ENCODE results near the gene OSBPL10. TPM values are rescaled to one million over a fixed set of nuclear protein-coding genes. Genes with fewer than 3 reads are reported as not detected.

The OSBPL10 gene
- total RNA-seq, 2 experiments from 2014 or later: 0.09 to 0.22 TPM

DNA sequence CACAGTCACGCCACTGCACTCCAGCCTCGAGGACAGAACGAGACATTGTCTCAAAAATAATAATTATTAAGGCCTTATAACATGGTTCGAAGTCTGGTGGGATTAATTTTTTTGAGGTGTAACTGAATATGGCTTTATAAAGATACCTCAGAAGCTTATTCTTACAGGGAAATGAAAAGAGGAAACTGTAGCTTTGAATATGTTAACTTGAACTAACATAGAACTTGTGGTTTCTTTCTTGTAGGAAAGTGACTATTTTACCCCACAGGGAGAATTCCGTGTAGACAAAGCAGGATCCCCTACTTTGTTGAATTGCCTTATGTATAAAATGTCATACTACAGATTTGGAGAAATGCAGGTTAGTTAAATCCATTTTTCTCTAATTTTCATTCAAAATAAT is 352.0 kb downstream of the OSBPL10 start:
- no peaks in the 10 kb centered on the region for H3K9me3 Mint-ChIP-seq
- no peak overlapping the region for H3K27ac Mint-ChIP-seq
- DNase-seq (no peak), ATAC-seq (ENCODE audit: low read depth) (no peak)
- H3K4me1 Mint-ChIP-seq: peaks cover 14% of the 10 kb centered on the region
- POLR2A ChIA-PET: no interaction called here
- H3K4me3 Mint-ChIP-seq: no peak overlapping the region
- no peaks in the 10 kb centered on the region for H3K27me3 Mint-ChIP-seq
- H3K36me3 Mint-ChIP-seq: peaks cover 69% of the 10 kb centered on the region

DNA sequence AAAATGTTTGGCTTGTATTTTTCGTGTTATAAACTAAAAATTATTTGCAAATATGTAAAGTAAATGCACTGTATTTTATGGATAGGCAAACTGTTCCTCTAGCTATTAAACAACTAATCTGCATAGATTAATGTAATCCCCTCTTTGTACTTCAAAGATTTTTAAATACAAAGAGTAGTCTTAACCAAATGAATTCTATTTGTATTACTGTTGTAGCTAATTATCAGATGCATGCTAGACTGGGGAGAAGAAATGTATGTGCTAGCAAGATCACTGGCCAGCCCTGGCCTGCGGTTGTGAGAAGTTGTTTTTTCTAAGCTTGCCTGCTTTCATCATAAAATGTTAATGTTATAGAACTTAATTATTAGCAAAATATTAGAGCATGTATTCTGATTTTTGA is 355.7 kb downstream of the OSBPL10 start:
- peaks cover 10% of the 10 kb centered on the region for H3K4me1 Mint-ChIP-seq
- no peak for ATAC-seq (ENCODE audit: low read depth)

DNA sequence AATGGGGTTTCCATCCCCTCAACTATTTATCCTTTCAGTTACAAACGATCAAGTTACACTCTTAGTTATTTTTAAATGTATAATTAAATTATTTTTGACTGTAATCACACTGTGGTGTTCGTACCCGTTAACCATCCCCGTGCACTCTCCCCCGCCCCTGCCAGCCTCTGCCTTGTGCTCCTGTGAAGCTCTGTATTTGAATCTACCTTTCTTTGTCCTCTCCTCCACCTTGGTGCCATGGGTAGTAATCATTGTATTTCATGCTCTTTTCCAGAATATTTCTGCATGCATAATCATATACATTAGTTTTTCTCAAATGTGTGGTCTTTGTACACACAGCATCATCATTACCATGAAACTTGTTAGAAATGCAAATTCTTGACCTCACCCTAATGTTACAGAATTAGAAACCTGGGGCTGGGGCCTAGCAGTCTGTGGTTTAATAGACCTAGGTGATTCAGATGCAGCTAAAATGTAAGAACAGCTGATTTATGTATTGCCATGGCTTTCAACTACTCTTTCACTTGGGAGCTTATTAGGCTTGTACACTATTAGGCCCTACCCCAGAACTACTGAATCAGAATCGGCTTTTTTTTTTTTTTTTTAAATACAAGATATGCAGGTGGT is 356.9 kb downstream of the OSBPL10 start:
- POLR2A ChIA-PET: no interaction called here
- ATAC-seq (ENCODE audit: low read depth): no peak
- no peak overlapping the region for H3K27ac Mint-ChIP-seq
- no peaks in the 10 kb centered on the region for H3K9me3 Mint-ChIP-seq
- H3K27me3 Mint-ChIP-seq: no peaks in the 10 kb centered on the region
- no peak overlapping the region for H3K4me3 Mint-ChIP-seq
- H3K36me3 Mint-ChIP-seq: peaks cover 55% of the 10 kb centered on the region
- H3K4me1 Mint-ChIP-seq: peaks cover 10% of the 10 kb centered on the region
- DNase-seq: no peak

More for the DNA sequence above, 355.7 kb downstream of the OSBPL10 start:
- no peaks in the 10 kb centered on the region for H3K27me3 Mint-ChIP-seq
- no peak for DNase-seq
- no peaks in the 10 kb centered on the region for H3K9me3 Mint-ChIP-seq
- peaks cover 61% of the 10 kb centered on the region for H3K36me3 Mint-ChIP-seq
- H3K27ac Mint-ChIP-seq: no peak overlapping the region
- POLR2A ChIA-PET: no interaction called here
- no peak overlapping the region for H3K4me3 Mint-ChIP-seq

DNA sequence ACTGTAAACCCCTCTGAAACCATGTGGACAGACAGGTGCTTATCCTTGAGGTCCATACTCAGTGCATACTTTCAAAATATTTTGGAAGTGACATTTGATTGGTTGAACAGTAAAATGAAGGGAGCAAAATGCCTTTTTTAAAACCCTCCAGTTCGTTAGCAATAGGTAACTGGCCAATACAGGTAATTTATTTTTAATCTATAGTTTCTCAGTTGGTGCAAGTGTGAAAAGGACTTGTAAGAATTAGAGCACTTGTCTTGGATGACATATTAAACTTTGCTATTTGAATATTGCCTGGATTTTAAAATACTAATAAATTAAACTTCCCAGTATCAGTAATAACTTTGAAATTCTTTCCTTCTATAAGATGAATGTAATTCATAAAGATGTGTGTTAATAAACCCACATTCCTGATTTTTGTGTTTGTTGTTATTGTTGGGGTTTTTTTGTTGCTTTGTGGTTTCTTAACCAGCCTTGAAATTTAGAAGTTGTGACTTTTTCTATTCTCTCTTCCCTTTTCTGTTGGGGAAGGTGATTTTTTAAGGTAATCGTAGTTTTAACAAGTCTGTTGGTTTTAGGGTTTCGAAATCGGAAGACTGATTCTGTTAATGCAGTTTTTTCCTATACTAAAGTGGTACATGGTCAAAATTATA is 358.3 kb downstream of the OSBPL10 start:
- Mint-ChIP-seq H3K27me3 (no peaks in the 10 kb centered on the region), H3K4me1 (peaks cover 6% of the 10 kb centered on the region), H3K4me3 (no peak overlapping the region), H3K27ac (no peak overlapping the region), H3K36me3 (peaks cover 52% of the 10 kb centered on the region), H3K9me3 (no peaks in the 10 kb centered on the region)
- POLR2A ChIA-PET: no interaction called here
- ATAC-seq (ENCODE audit: low read depth): no peak
- no peak for DNase-seq

DNA sequence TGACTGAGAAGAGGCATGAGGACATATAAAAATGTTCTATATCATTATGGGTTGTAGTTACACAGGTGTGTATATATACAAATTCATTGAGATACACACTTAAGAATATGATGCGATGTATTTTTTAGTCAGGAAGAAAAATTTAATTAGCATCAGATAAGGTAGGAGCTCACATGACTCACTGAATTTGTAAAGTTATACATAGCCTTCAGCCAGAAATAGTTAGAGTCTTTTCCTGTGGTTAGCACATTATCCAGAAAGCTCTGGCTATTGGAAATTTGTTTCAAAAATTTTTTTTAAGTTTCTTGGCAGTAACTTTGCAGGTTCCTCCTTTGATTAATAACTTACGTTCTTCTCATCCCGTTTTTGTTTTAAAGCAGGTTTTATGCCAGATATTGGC is 359.7 kb downstream of the OSBPL10 start:
- ATAC-seq (ENCODE audit: low read depth): no peak
- POLR2A ChIA-PET: no interaction called here
- peaks cover 48% of the 10 kb centered on the region for H3K36me3 Mint-ChIP-seq
- no peaks in the 10 kb centered on the region for H3K9me3 Mint-ChIP-seq
- peaks cover 6% of the 10 kb centered on the region for H3K4me1 Mint-ChIP-seq
- no peak overlapping the region for H3K4me3 Mint-ChIP-seq
- DNase-seq: no peak
- no peaks in the 10 kb centered on the region for H3K27me3 Mint-ChIP-seq
- no peak overlapping the region for H3K27ac Mint-ChIP-seq

DNA sequence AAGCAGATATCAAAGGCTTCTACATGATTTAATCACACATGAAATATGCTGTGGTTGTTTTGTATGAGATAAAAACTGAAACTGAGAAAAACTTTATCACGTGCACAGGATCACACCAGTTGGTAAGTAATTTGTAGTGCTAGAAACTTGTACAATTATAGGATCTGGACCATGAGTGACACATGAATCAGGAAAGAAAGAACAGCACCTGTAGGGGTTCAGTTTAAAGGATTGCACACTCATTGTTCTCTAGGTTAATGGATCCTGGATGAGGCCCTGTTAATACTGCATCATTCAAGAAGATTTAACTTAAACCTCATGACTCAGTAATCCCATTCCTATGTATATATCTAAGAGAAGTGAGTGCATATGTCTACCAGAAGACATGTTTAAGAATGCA is 360.4 kb downstream of the OSBPL10 start:
- Mint-ChIP-seq H3K9me3 (no peaks in the 10 kb centered on the region), H3K36me3 (peaks cover 46% of the 10 kb centered on the region), H3K27me3 (no peaks in the 10 kb centered on the region), H3K4me1 (peaks cover 6% of the 10 kb centered on the region), H3K4me3 (no peak overlapping the region), H3K27ac (no peak overlapping the region)
- POLR2A ChIA-PET: no interaction called here
- DNase-seq (no peak), ATAC-seq (ENCODE audit: low read depth) (no peak)

DNA sequence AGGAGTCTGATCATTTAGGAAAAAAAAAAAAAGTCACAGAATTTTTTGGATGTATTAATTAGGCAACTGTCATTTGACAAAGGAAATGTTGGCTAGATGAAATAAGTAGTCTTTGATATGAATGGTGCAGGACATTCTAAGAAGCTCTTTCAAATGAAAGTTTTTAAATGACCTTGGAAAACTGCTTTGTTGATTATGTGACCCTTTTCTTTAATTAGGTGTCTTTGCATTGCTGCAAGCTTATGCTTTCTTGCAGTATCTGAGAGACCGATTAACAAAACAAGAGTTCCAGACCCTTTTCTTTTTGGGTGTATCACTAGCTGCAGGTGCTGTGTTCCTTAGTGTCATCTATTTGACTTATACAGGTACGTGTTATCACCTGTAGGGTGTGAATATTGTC is 364.4 kb downstream of the OSBPL10 start:
- H3K4me1 Mint-ChIP-seq: peaks cover 2% of the 10 kb centered on the region
- POLR2A ChIA-PET: no interaction called here
- ATAC-seq (ENCODE audit: low read depth): no peak
- no peak for DNase-seq
- H3K36me3 Mint-ChIP-seq: peaks cover 45% of the 10 kb centered on the region
- H3K4me3 Mint-ChIP-seq: no peak overlapping the region
- no peak overlapping the region for H3K27ac Mint-ChIP-seq
- no peaks in the 10 kb centered on the region for H3K9me3 Mint-ChIP-seq
- no peaks in the 10 kb centered on the region for H3K27me3 Mint-ChIP-seq

DNA sequence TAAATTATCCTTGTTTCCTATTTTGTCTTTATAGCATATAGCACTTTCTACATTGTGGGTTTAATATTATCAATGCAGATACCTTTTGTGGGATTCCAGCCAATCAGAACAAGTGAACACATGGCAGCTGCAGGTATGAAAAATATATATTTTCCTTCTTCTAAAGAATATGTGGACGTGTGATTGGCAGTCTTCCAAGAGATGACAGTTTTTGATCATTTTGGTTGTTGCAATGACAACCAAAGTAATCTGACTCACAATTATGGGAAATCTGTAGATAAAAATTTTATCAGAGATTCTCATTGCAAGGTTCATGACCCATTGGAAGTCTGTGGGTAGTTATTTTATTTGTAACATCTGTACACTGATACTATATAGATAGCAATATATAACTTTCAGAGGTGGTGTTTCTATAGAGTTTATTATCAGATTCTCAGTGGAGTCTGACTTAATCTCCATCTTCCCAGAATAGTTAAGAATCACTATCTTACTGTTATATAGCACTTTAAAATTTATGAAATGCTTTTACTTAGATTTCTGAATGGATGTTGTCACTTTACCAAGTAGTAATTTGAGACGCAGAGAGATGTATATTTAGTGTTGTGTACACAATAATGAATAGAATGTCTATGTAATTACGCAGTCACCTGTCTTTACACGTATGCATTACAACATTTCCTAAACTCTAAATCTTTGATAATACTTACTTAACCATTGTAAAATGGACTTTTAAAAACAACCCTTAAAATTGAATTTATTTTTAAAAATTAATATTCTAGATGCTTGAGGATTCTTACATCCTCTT is 365.8 kb downstream of the OSBPL10 start:
- Mint-ChIP-seq H3K4me1 (no peaks in the 10 kb centered on the region), H3K27ac (no peak overlapping the region), H3K9me3 (no peaks in the 10 kb centered on the region), H3K36me3 (peaks cover 42% of the 10 kb centered on the region), H3K27me3 (no peaks in the 10 kb centered on the region), H3K4me3 (no peak overlapping the region)
- DNase-seq (no peak), ATAC-seq (ENCODE audit: low read depth) (no peak)
- POLR2A ChIA-PET: no interaction called here

DNA sequence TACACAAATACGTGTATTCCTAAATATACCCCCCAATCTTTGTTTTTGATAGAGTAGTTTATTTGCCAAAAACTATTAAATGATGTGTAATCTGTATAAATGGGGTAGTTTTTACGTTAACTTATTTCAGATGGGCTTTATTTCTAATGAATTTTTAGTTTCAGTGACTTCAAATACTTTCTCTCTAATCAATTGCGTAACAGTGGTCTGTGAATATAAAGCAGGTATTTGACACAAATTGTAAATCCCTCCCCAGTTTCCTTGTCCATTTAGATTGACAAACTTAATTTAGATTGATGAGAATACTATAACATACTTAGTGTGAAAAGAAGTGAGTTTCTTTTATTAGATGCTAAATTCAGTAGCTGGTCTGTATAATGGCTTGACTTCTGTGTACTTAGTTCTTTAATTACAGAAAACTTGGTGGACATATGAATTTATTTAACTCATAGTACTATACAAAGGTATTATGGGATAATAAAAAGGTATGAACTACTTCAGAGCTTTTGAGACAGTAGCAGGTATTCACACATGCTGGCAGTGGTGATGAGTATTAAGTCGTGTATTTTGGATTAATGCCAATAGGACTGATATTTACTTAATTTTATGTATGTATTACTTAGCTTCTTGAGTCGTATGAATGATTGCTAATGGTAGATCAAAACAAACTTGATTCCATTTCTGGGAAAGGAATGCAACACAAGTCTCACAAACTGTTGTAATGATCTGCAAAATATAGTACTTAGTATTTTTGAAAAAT is 366.7 kb downstream of the OSBPL10 start:
- POLR2A ChIA-PET: no interaction called here
- Mint-ChIP-seq H3K36me3 (peaks cover 43% of the 10 kb centered on the region), H3K9me3 (no peaks in the 10 kb centered on the region), H3K4me3 (no peak overlapping the region), H3K27me3 (no peaks in the 10 kb centered on the region), H3K4me1 (no peaks in the 10 kb centered on the region), H3K27ac (no peak overlapping the region)
- DNase-seq (no peak), ATAC-seq (ENCODE audit: low read depth) (no peak)

DNA sequence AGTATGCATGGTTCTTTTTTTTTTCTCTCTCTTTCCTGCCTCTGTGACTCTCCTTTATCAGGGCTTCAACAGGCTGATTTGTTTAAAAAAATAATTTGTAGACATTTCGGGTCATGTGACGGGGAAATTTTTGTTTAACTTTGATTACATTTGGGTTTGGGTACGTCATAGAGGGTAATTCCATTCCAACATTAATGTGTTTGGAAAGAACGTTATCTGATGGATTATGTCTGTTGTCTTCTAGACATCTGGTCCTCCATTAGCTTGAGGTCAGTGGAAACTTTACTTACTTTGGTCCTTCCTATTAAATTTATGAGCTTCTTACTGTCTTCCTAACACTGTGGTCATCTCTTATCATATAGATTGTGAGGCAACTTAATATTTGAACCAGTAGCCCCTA is 367.4 kb downstream of the OSBPL10 start:
- Mint-ChIP-seq H3K27ac (no peak overlapping the region), H3K9me3 (no peaks in the 10 kb centered on the region), H3K4me1 (peaks cover 4% of the 10 kb centered on the region), H3K4me3 (no peak overlapping the region), H3K36me3 (peaks cover 41% of the 10 kb centered on the region), H3K27me3 (no peaks in the 10 kb centered on the region)
- DNase-seq (no peak), ATAC-seq (ENCODE audit: low read depth) (no peak)
- POLR2A ChIA-PET: no interaction called here

DNA sequence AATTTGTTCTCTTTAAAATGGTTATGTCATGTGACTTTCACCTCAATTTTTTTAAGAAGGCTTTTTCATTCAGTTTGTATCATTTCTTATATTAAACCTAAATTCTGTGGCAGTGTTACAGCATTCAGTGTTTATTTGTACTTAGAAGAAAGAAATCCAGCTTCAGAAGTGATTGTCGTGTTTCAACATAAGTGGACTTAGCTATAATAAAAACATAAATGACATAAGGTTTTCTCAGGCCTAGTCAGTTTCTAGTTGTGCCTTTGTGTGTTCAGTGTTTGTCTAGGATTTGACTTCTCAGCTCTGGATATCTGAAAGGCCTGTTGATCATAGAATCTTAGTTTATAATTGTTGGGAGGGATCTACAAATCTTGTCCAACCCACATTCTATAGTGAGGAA is 367.9 kb downstream of the OSBPL10 start:
- DNase-seq (no peak), ATAC-seq (ENCODE audit: low read depth) (no peak)
- Mint-ChIP-seq H3K27me3 (no peaks in the 10 kb centered on the region), H3K27ac (no peak overlapping the region), H3K4me3 (no peak overlapping the region), H3K4me1 (peaks cover 9% of the 10 kb centered on the region), H3K9me3 (no peaks in the 10 kb centered on the region), H3K36me3 (peaks cover 44% of the 10 kb centered on the region)
- POLR2A ChIA-PET: no interaction called here
